ENCODE data around the gene PRDX6. TPM values are rescaled to one million over a fixed set of nuclear protein-coding genes. Genes with fewer than 3 reads are reported as not detected.

The PRDX6 gene, protein sequence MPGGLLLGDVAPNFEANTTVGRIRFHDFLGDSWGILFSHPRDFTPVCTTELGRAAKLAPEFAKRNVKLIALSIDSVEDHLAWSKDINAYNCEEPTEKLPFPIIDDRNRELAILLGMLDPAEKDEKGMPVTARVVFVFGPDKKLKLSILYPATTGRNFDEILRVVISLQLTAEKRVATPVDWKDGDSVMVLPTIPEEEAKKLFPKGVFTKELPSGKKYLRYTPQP
- total RNA-seq (2022) (502 and 563 TPM in 2 replicates), Bru-seq, nascent RNA (percentile 98 among the genes with signal in this experiment), BruChase-seq, experiment 1, labeled RNA remaining after a 6-hour chase (percentile 98 among the genes with signal in this experiment), BruChase-seq, experiment 2, labeled RNA remaining after a 2-hour chase (percentile 99 among the genes with signal in this experiment)
- long read RNA-seq, transcript PRDX6-201 (5 exons, 1,751 nt), result major isoform, 653 of 731 reads
- long read RNA-seq, transcript PRDX6-203 (4 exons, 859 nt), result minor isoform, 7 of 731 reads
- long read RNA-seq, partial matches to known transcripts, result 29 of 731 reads
- long read RNA-seq, other reads (novel, unspliced or antisense), result 41 of 731 reads

DNA sequence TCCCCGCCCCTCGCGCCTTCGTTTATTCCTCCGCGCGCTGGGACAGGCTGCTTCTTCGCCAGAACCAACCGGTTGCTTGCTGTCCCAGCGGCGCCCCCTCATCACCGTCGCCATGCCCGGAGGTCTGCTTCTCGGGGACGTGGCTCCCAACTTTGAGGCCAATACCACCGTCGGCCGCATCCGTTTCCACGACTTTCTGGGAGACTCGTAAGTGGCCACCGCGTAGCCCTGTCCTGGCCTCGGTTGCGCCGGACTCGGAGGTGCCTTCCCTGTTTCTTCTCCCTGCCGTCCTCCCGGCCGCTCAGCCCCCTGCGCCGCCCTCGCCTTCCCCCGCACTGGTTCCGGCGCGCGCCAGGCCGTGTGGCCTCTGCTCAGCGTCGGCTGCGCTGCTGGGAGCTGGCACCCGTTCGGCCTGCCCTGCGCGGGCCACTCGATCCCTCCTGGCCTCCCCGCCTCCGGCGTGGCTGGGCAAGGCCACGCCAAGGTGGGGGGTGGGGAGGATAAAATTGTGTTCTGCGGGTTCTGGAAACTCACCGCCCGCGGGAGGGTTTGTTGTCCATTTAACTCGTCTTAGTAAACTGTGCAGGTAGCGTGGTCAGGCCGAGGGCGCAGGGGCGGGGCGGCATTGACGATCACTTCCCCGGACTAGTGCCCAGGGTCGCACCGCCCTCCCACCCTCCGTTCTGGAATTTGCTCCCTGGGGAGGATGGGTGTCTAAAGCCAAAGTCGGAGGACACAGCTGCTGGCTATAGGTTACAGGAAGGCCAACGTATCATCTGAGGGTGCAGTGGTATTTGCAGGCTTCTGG is at the start of gene PRDX6:
TSS of gene PRDX6 (plus strand) at position 50 of the 808 bp plus-strand sequence. CDS start at position 113, 63 bp downstream.
- no TSS peak for BruUV-seq (replicated peaks)
- Mint-ChIP-seq H3K27ac (ENCODE audit: low read depth, unreplicated experiment) (peak within 1 kb of the TSS; percentile 99), H3K36me3 (ENCODE audit: insufficient read depth, unreplicated experiment) (peaks cover 33% of the 10 kb centered on the region), H3K9me3 (ENCODE audit: unreplicated experiment) (no peaks in the 10 kb centered on the region), H3K4me3 (ENCODE audit: unreplicated experiment) (peak within 1 kb of the TSS; percentile 97), H3K4me1 (ENCODE audit: insufficient read depth, unreplicated experiment) (peaks cover 69% of the 10 kb centered on the region), H3K27me3 (ENCODE audit: insufficient read depth, unreplicated experiment) (no peaks in the 10 kb centered on the region)
- TF ChIP-seq, protein P1, sequence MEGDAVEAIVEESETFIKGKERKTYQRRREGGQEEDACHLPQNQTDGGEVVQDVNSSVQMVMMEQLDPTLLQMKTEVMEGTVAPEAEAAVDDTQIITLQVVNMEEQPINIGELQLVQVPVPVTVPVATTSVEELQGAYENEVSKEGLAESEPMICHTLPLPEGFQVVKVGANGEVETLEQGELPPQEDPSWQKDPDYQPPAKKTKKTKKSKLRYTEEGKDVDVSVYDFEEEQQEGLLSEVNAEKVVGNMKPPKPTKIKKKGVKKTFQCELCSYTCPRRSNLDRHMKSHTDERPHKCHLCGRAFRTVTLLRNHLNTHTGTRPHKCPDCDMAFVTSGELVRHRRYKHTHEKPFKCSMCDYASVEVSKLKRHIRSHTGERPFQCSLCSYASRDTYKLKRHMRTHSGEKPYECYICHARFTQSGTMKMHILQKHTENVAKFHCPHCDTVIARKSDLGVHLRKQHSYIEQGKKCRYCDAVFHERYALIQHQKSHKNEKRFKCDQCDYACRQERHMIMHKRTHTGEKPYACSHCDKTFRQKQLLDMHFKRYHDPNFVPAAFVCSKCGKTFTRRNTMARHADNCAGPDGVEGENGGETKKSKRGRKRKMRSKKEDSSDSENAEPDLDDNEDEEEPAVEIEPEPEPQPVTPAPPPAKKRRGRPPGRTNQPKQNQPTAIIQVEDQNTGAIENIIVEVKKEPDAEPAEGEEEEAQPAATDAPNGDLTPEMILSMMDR (IDR thresholded peaks at IDR 0.05; ENCODE audit: unreplicated experiment), result no peak
- intact Hi-C loops (cut with micrococcal nuclease), result loop anchor here (1.0 to 2.0 kb wide), 5 partner anchors 29 to 733 kb away; partner anchors contain the start of genes CENPL, DARS2 and KLHL20
- POLR2A ChIA-PET, result interaction anchor here (0.6 to 5.1 kb wide), 61 partner anchors 11 to 1735 kb away, joined by 3 to 181 read pairs (median 5); partner anchors contain the start of genes CENPL, DARS2, GAS5 and KLHL20
- CTCF ChIA-PET, result interaction anchor here (0.5 to 7.4 kb wide), 18 partner anchors 25 to 736 kb away, joined by 3 to 73 read pairs (median 4); partner anchors contain the start of genes CENPL, DARS2 and KLHL20
- DNase-seq (ENCODE audit: unreplicated experiment), result peak; percentile 76

DNA sequence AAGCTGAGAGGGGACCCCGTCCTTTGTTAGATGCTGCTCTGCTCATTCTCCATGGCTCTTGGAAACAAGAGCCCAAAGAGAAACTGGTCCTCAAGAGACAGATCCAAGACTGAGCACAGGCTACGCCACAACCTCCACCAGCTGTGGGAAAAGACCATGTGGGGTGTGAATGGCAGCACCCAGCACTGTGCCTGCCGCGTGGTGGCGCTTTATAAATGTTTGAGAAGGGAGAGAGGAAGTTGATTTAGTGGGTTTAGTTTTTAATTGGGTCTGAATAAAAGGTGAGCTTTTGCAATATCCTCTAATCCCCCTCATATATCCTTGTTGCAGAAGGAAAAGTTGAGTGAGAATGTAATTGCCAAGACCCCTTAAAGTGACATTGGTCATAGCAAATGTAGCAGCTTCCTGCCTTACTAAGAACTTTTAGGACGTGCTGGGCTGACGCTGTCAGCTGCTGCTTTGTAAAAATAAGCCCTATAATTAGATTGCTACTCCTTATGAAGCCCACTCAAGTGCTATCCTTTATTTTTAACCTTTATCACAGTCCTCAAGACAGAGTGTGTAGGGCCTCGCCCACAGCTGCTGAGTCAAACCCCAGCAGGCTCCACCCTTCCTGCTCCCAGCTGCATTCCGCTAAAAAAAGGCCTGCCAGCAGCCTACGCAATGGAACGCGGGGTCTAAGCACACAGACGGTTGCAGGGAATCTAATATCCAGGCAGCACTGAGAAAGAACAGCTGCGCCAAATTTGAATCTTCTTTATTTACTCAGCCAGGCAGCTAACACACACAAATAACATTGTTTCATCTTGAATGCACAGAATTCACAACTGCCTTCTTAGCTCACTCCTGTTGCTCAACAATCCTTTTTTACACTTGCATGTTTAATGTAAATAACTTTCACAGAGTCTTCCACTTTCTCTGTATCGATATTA is 47.4 kb upstream of the PRDX6 start:
- intact Hi-C loops (cut with micrococcal nuclease), result loop anchor here (1.0 to 2.0 kb wide), 5 partner anchors 77 to 684 kb away; partner anchors contain the start of gene ZBTB37
- POLR2A ChIA-PET, result interaction anchor here (0.5 to 4.5 kb wide), 24 partner anchors 9 to 713 kb away, joined by 3 to 111 read pairs (median 4); partner anchors contain the start of genes CENPL, DARS2, GAS5 and KLHL20
- TF ChIP-seq, protein P1 (IDR thresholded peaks at IDR 0.05; ENCODE audit: unreplicated experiment), result peak; percentile 39
- H3K9me3 Mint-ChIP-seq (ENCODE audit: unreplicated experiment), result no peaks in the 10 kb centered on the region
- peaks cover 5% of the 10 kb centered on the region for H3K36me3 Mint-ChIP-seq (ENCODE audit: insufficient read depth, unreplicated experiment)
- H3K4me3 Mint-ChIP-seq (ENCODE audit: unreplicated experiment), result peak overlapping the region; percentile 60
- CTCF ChIA-PET, result interaction anchor here (0.6 to 5.2 kb wide), 42 partner anchors 9 to 765 kb away, joined by 3 to 73 read pairs (median 4); partner anchors contain the start of genes CENPL, DARS2, KLHL20 and PRDX6
- H3K4me1 Mint-ChIP-seq (ENCODE audit: insufficient read depth, unreplicated experiment), result peaks cover 43% of the 10 kb centered on the region
- DNase-seq (ENCODE audit: unreplicated experiment), result peak; percentile 91
- no peaks in the 10 kb centered on the region for H3K27me3 Mint-ChIP-seq (ENCODE audit: insufficient read depth, unreplicated experiment)
- BruUV-seq (replicated peaks), result no TSS peak
- peak overlapping the region; percentile 93 for H3K27ac Mint-ChIP-seq (ENCODE audit: low read depth, unreplicated experiment)

DNA sequence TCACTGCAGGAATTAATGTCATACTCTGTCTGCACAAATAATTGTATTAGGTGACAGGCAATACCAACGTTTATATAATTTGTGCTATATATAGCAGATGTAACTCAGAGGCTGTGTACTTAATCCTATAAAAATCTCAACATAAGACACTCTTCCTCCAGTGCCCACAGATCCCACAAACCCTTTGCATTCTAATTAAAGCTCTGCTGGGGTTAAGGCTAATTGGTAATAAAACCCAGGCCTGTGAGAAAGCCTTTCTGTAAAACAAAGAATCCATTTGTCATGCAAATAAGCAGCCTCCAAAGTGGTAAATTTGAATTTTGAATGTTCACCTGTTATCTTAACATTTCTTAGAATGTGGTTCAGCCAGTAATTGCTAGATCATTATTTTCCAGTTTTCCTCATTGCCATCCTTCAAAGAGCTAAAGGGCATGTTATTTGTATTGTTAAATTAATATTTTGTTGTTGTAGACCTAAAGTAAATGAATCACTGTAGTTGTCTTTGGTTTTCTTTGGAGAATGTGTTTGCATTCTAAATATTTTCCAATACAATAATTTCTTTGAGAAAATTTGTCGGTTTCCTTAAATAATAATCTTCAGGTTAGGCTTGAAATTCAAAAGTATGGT is 46.3 kb upstream of the PRDX6 start:
- Mint-ChIP-seq H3K4me3 (ENCODE audit: unreplicated experiment) (no peak overlapping the region), H3K27ac (ENCODE audit: low read depth, unreplicated experiment) (peak overlapping the region; percentile 93), H3K4me1 (ENCODE audit: insufficient read depth, unreplicated experiment) (peaks cover 32% of the 10 kb centered on the region), H3K27me3 (ENCODE audit: insufficient read depth, unreplicated experiment) (no peaks in the 10 kb centered on the region), H3K9me3 (ENCODE audit: unreplicated experiment) (no peaks in the 10 kb centered on the region), H3K36me3 (ENCODE audit: insufficient read depth, unreplicated experiment) (peaks cover 5% of the 10 kb centered on the region)
- POLR2A ChIA-PET, result interaction anchor here (1.0 to 4.5 kb wide), 14 partner anchors 8 to 685 kb away, joined by 3 to 111 read pairs (median 6); partner anchors contain the start of genes CENPL, DARS2, GAS5 and KLHL20
- CTCF ChIA-PET, result interaction anchor here (0.6 to 5.2 kb wide), 46 partner anchors 9 to 743 kb away, joined by 3 to 73 read pairs (median 4); partner anchors contain the start of genes CENPL, DARS2, KLHL20 and PRDX6
- intact Hi-C loops (cut with micrococcal nuclease), result loop anchor here (1.0 to 2.0 kb wide), 8 partner anchors 48 to 685 kb away; partner anchors contain the start of genes CENPL, DARS2 and ZBTB37
- TF ChIP-seq, protein P1 (IDR thresholded peaks at IDR 0.05; ENCODE audit: unreplicated experiment), result no peak
- no TSS peak for BruUV-seq (replicated peaks)
- no peak for DNase-seq (ENCODE audit: unreplicated experiment)
